Measurements from ENCODE around the gene ZFYVE28. TPM values are rescaled to one million over a fixed set of nuclear protein-coding genes. Genes with fewer than 3 reads are reported as not detected.

ZFYVE28 gene
- total RNA-seq, 1 experiment from 2014 or later = 0.82 TPM

- no peaks in the 10 kb centered on the region for H3K36me3 ChIP-seq (ENCODE audit: control insufficient read depth, insufficient read depth, low read length)
- Mint-ChIP-seq H3K4me3 (ENCODE audit: unreplicated experiment) (no peak overlapping the region), H3K36me3 (ENCODE audit: insufficient read depth, unreplicated experiment) (no peaks in the 10 kb centered on the region), H3K27ac (ENCODE audit: unreplicated experiment) (no peak overlapping the region), H3K9me3 (ENCODE audit: unreplicated experiment) (no peaks in the 10 kb centered on the region), H3K27me3 (ENCODE audit: insufficient read depth, unreplicated experiment) (no peaks in the 10 kb centered on the region), H3K4me1 (ENCODE audit: low read depth, unreplicated experiment) (no peaks in the 10 kb centered on the region)
- H3K27me3 ChIP-seq (replicated peaks; ENCODE audit: control insufficient read depth, insufficient read depth, low read length) = no peaks in the 10 kb centered on the region
- H3K9me3 ChIP-seq = no peaks in the 10 kb centered on the region
- H3K4me1 ChIP-seq = no peaks in the 10 kb centered on the region
- BruUV-seq (replicated peaks) = no TSS peak
- H3K4me3 ChIP-seq (ENCODE audit: low read depth, low read length) = no peak overlapping the region
- CTCF ChIA-PET = no interaction called here
- TF ChIP-seq, protein P1, sequence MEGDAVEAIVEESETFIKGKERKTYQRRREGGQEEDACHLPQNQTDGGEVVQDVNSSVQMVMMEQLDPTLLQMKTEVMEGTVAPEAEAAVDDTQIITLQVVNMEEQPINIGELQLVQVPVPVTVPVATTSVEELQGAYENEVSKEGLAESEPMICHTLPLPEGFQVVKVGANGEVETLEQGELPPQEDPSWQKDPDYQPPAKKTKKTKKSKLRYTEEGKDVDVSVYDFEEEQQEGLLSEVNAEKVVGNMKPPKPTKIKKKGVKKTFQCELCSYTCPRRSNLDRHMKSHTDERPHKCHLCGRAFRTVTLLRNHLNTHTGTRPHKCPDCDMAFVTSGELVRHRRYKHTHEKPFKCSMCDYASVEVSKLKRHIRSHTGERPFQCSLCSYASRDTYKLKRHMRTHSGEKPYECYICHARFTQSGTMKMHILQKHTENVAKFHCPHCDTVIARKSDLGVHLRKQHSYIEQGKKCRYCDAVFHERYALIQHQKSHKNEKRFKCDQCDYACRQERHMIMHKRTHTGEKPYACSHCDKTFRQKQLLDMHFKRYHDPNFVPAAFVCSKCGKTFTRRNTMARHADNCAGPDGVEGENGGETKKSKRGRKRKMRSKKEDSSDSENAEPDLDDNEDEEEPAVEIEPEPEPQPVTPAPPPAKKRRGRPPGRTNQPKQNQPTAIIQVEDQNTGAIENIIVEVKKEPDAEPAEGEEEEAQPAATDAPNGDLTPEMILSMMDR (IDR thresholded peaks at IDR 0.05; ENCODE audit: insufficient read depth in 1 of 2, low read depth in 1 of 2, low read length in 1 of 2, severe bottlenecking in 1 of 2, unreplicated experiment in 1 of 2) = no peak
- POLR2A ChIA-PET = no interaction called here
- intact Hi-C loops (cut with micrococcal nuclease; ENCODE audit: unreplicated experiment) = no loop called here
- peak in 1 of 2 experiments; percentile 21 for DNase-seq
These were observed 12.0 kb downstream of the ZFYVE28 start for GRCh38 chr4:2406406-2406805.

- Mint-ChIP-seq H3K9me3 (ENCODE audit: unreplicated experiment) (no peaks in the 10 kb centered on the region), H3K27me3 (ENCODE audit: insufficient read depth, unreplicated experiment) (peaks cover 3% of the 10 kb centered on the region), H3K36me3 (ENCODE audit: insufficient read depth, unreplicated experiment) (no peaks in the 10 kb centered on the region), H3K4me3 (ENCODE audit: unreplicated experiment) (no peak overlapping the region), H3K27ac (ENCODE audit: unreplicated experiment) (no peak overlapping the region), H3K4me1 (ENCODE audit: low read depth, unreplicated experiment) (no peaks in the 10 kb centered on the region)
- H3K9me3 ChIP-seq = no peaks in the 10 kb centered on the region
- H3K36me3 ChIP-seq (ENCODE audit: control insufficient read depth, insufficient read depth, low read length) = no peaks in the 10 kb centered on the region
- ChIA-PET POLR2A (no interaction called here), CTCF (interaction anchor here (1.0 kb wide), 1 partner anchor 16 kb away, joined by 3 read pairs; the partner anchor contains the start of gene CFAP99)
- no TSS peak for BruUV-seq (replicated peaks)
- TF ChIP-seq, protein P1 (IDR thresholded peaks at IDR 0.05; ENCODE audit: insufficient read depth in 1 of 2, low read depth in 1 of 2, low read length in 1 of 2, severe bottlenecking in 1 of 2, unreplicated experiment in 1 of 2) = no peak
- no peak for DNase-seq
- no peak overlapping the region for H3K4me3 ChIP-seq (ENCODE audit: low read depth, low read length)
- H3K27me3 ChIP-seq (replicated peaks; ENCODE audit: control insufficient read depth, insufficient read depth, low read length) = no peaks in the 10 kb centered on the region
- intact Hi-C loops (cut with micrococcal nuclease; ENCODE audit: unreplicated experiment) = no loop called here
- H3K4me1 ChIP-seq = no peaks in the 10 kb centered on the region
These were observed 15.5 kb downstream of the ZFYVE28 start for GRCh38 chr4:2402941-2403340.

GRCh38 chr4:2402048-2402842 lies 16.2 kb downstream of the ZFYVE28 start:
- no peaks in the 10 kb centered on the region for H3K4me1 ChIP-seq
- Mint-ChIP-seq H3K4me3 (ENCODE audit: unreplicated experiment) (no peak overlapping the region), H3K4me1 (ENCODE audit: low read depth, unreplicated experiment) (no peaks in the 10 kb centered on the region), H3K36me3 (ENCODE audit: insufficient read depth, unreplicated experiment) (no peaks in the 10 kb centered on the region), H3K27ac (ENCODE audit: unreplicated experiment) (no peak overlapping the region), H3K27me3 (ENCODE audit: insufficient read depth, unreplicated experiment) (peaks cover 3% of the 10 kb centered on the region), H3K9me3 (ENCODE audit: unreplicated experiment) (no peaks in the 10 kb centered on the region)
- DNase-seq = peak in 1 of 2 experiments; percentile 40
- no peak overlapping the region for H3K4me3 ChIP-seq (ENCODE audit: low read depth, low read length)
- no peaks in the 10 kb centered on the region for H3K9me3 ChIP-seq
- H3K27me3 ChIP-seq (replicated peaks; ENCODE audit: control insufficient read depth, insufficient read depth, low read length) = no peaks in the 10 kb centered on the region
- ChIA-PET POLR2A (no interaction called here), CTCF (interaction anchor here (1.0 kb wide), 1 partner anchor 17 kb away, joined by 3 read pairs; the partner anchor contains the start of gene CFAP99)
- intact Hi-C loops (cut with micrococcal nuclease; ENCODE audit: unreplicated experiment) = no loop called here
- no TSS peak for BruUV-seq (replicated peaks)
- no peaks in the 10 kb centered on the region for H3K36me3 ChIP-seq (ENCODE audit: control insufficient read depth, insufficient read depth, low read length)
- TF ChIP-seq, protein P1 (IDR thresholded peaks at IDR 0.05; ENCODE audit: insufficient read depth in 1 of 2, low read depth in 1 of 2, low read length in 1 of 2, severe bottlenecking in 1 of 2, unreplicated experiment in 1 of 2) = no peak

Measured in Caco-2 (cell line).